NCI-H1436 treated with DMSO at 0.1 percent for 48 hours (cell line): ENCODE data around the gene RUNX1.
"Not testable (repeated sequence)": the region's sequence is repeated elsewhere in the genome, so short reads cannot be mapped to it uniquely, and the experiment has no call there.

Experiments used
- DNase-seq: peaks from one replicate; lab custom pipeline; 2025; lab: John Stamatoyannopoulos, UW

Gene RUNX1

GRCh38 chr21:34806423-34806822 is 242.7 kb downstream of the RUNX1 start:
- no peak for DNase-seq

- no peak for DNase-seq
Measured at GRCh38 chr21:34805157-34805556, 243.9 kb downstream of the RUNX1 start.

- DNase-seq: not testable (repeated sequence)
Measured at GRCh38 chr21:34804584-34804983, 244.5 kb downstream of the RUNX1 start.

GRCh38 chr21:34803782-34804370 is 245.2 kb downstream of the RUNX1 start:
- DNase-seq: no peak

- no peak for DNase-seq
Measured at GRCh38 chr21:34802180-34802899, 246.8 kb downstream of the RUNX1 start.

GRCh38 chr21:34801519-34802132 is 247.5 kb downstream of the RUNX1 start:
- DNase-seq: no peak

- DNase-seq: no peak
Measured at GRCh38 chr21:34800797-34801518, 248.1 kb downstream of the RUNX1 start.

- no peak for DNase-seq
Measured at GRCh38 chr21:34799092-34799491, 250.0 kb downstream of the RUNX1 start.

GRCh38 chr21:34797921-34798535 is 251.1 kb downstream of the RUNX1 start:
- no peak for DNase-seq

- no peak for DNase-seq
Measured at GRCh38 chr21:34797201-34797525, 251.9 kb downstream of the RUNX1 start.

- no peak for DNase-seq
Measured at GRCh38 chr21:34796518-34797200, 252.4 kb downstream of the RUNX1 start.

GRCh38 chr21:34795548-34796180 is 253.4 kb downstream of the RUNX1 start:
- DNase-seq: no peak

- no peak for DNase-seq
Measured at GRCh38 chr21:34795175-34795547, 253.9 kb downstream of the RUNX1 start.

GRCh38 chr21:34794686-34795085 is 254.4 kb downstream of the RUNX1 start:
- no peak for DNase-seq

- DNase-seq: no peak
Measured at GRCh38 chr21:34793471-34793870, 255.6 kb downstream of the RUNX1 start.

- DNase-seq: no peak
Measured at GRCh38 chr21:34792504-34793089, 256.5 kb downstream of the RUNX1 start.

GRCh38 chr21:34791776-34792503 is 257.2 kb downstream of the RUNX1 start:
- DNase-seq: no peak

- DNase-seq: no peak
Measured at GRCh38 chr21:34790834-34791233, 258.3 kb downstream of the RUNX1 start.

GRCh38 chr21:34790341-34790740 is 258.8 kb downstream of the RUNX1 start:
- no peak for DNase-seq

- DNase-seq: no peak
Measured at GRCh38 chr21:34788879-34789278, 260.2 kb downstream of the RUNX1 start.
